Liver (tissue), 3 donors: ENCODE data around the gene ZNF267.

ENCODE experiments used
- ATF3 ChIP-seq: IDR thresholded peaks from 2 replicates; pipeline ENCODE4 v1.6.1; 2016; ENCODE audit warnings: antibody characterized with exemption
- CTCF ChIP-seq: fragments of 150-350 bp; IDR thresholded peaks from 2 replicates; pipeline ENCODE4 v1.5.1; 2017; ENCODE audit warnings: improper control_type of control experiment, low read depth, low read length; ENCODE audit not compliant: missing input control
- EGR1 ChIP-seq, 2 donors: IDR thresholded peaks; 2 replicates each; pipeline ENCODE4 v1.6.1; 2016 to 2018; ENCODE audit warnings: antibody characterized with exemption in 2 of 2, low read depth in 2 of 2
- HNF4G ChIP-seq: IDR thresholded peaks from 2 replicates; pipeline ENCODE4 v1.6.1; 2016; ENCODE audit warnings: antibody characterized with exemption
- MAX ChIP-seq: IDR thresholded peaks from 2 replicates; pipeline ENCODE4 v1.6.1; 2016; ENCODE audit warnings: antibody characterized with exemption
- RAD21 ChIP-seq, 2 donors: IDR thresholded peaks; 2 replicates each; pipeline ENCODE4 v1.6.1; 2016; ENCODE audit warnings: antibody characterized with exemption in 2 of 2, mild to moderate bottlenecking in 2 of 2
- REST ChIP-seq: IDR thresholded peaks from 2 replicates; pipeline ENCODE4 v1.6.1; 2016; ENCODE audit warnings: antibody characterized with exemption, mild to moderate bottlenecking
- donor health status: healthy.
- donor health status: healthy.

GRCh38 chr16:31842864-31843263 lies 30.7 kb upstream of the ZNF267 start:
- TF ChIP-seq ATF3 (no peak), HNF4G (no peak), CTCF (no peak), EGR1 (IDR thresholded peaks at IDR 0.05; ENCODE audit: low read depth in 2 of 2) (no peak), MAX (no peak), RAD21 (IDR thresholded peaks at IDR 0.05) (no peak), REST (no peak)
